ENCODE measurements around the gene DHX9. TPM values are rescaled to one million over a fixed set of nuclear protein-coding genes. Genes with fewer than 3 reads are reported as not detected.

The DHX9 gene
- total RNA-seq, 1 experiment from 2014 or later, result 218 TPM

DNA sequence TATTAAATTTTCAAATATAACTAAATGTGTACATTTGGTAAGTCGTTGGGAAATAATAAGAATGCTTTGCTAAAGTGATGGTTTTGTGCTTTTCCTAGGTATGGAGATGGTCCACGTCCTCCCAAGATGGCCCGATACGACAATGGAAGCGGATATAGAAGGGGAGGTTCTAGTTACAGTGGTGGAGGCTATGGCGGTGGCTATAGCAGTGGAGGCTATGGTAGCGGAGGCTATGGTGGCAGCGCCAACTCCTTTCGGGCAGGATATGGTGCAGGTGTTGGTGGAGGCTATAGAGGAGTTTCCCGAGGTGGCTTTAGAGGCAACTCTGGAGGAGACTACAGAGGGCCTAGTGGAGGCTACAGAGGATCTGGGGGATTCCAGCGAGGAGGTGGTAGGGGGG, 47.8 kb downstream of the DHX9 start:
- H3K36me3 Mint-ChIP-seq (ENCODE audit: insufficient read depth, unreplicated experiment), result peaks cover 100% of the 10 kb centered on the region
- no peaks in the 10 kb centered on the region for H3K9me3 Mint-ChIP-seq (ENCODE audit: unreplicated experiment)
- no peaks in the 10 kb centered on the region for H3K27me3 Mint-ChIP-seq (ENCODE audit: insufficient read depth, unreplicated experiment)
- Histone ChIP-seq H3K36me3 (ENCODE audit: control insufficient read depth, insufficient read depth, low read length) (peaks cover 3% of the 10 kb centered on the region), H3K4me1 (no peaks in the 10 kb centered on the region), H3K9me3 (no peaks in the 10 kb centered on the region), H3K4me3 (ENCODE audit: low read depth, low read length) (no peak overlapping the region), H3K27me3 (replicated peaks; ENCODE audit: control insufficient read depth, insufficient read depth, low read length) (no peaks in the 10 kb centered on the region)
- no peaks in the 10 kb centered on the region for H3K4me1 Mint-ChIP-seq (ENCODE audit: low read depth, unreplicated experiment)
- no peak overlapping the region for H3K4me3 Mint-ChIP-seq (ENCODE audit: unreplicated experiment)
- CTCF ChIA-PET, result no interaction called here
- POLR2A ChIA-PET, result no interaction called here
- no peak for DNase-seq
- TF ChIP-seq, protein P1, sequence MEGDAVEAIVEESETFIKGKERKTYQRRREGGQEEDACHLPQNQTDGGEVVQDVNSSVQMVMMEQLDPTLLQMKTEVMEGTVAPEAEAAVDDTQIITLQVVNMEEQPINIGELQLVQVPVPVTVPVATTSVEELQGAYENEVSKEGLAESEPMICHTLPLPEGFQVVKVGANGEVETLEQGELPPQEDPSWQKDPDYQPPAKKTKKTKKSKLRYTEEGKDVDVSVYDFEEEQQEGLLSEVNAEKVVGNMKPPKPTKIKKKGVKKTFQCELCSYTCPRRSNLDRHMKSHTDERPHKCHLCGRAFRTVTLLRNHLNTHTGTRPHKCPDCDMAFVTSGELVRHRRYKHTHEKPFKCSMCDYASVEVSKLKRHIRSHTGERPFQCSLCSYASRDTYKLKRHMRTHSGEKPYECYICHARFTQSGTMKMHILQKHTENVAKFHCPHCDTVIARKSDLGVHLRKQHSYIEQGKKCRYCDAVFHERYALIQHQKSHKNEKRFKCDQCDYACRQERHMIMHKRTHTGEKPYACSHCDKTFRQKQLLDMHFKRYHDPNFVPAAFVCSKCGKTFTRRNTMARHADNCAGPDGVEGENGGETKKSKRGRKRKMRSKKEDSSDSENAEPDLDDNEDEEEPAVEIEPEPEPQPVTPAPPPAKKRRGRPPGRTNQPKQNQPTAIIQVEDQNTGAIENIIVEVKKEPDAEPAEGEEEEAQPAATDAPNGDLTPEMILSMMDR (IDR thresholded peaks at IDR 0.05; ENCODE audit: insufficient read depth in 1 of 2, low read depth in 1 of 2, low read length in 1 of 2, severe bottlenecking in 1 of 2, unreplicated experiment in 1 of 2), result no peak
- no TSS peak for BruUV-seq (replicated peaks)
- H3K27ac Mint-ChIP-seq (ENCODE audit: unreplicated experiment), result no peak overlapping the region
- intact Hi-C loops (cut with micrococcal nuclease; ENCODE audit: unreplicated experiment), result no loop called here

DNA sequence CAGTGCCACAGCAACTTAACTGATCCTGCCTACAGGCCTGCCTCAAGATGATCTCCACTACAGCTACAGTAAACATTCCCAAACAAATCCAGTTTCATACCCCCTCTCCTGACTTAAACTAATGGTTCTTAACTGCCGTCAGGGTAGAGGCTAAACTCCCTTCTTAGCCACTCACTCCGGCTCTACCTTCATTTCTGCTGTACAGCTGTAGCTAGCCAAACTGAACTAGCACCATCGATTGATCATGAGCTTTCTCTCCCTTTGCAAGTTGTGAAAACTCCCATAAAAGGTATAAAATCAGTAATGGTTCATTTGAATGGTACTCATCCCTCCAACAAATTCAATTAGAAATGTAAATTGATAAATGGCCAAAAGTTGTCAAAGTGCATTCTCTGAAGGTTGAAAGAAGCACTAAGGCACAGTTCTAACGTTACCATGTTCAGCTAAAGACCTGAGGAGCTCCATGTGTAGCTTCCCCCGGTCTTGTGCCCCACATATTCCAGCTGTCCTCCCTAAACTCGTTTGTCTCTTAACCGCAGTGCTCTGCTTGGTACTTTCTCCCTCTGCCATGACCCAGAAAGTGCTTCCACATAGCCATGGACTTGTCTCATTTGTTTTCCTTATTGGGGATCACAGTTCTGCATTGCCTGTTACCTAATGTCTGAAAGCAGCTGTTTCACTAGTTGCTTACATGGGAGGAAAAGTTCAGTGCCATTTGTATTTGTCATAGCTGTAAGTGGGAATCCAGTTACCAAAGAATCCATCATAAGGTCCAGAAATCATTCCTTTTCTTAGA, 49.8 kb downstream of the DHX9 start:
- POLR2A ChIA-PET, result interaction anchor here (0.6 kb wide), 1 partner anchor 11 kb away, joined by 5 read pairs; no protein-coding TSS in a partner anchor

GRCh38 chr1:182889997-182890396, 50.9 kb downstream of the DHX9 start:
- Mint-ChIP-seq H3K27ac (ENCODE audit: unreplicated experiment) (no peak overlapping the region), H3K36me3 (ENCODE audit: insufficient read depth, unreplicated experiment) (peaks cover 77% of the 10 kb centered on the region)

More for the DNA sequence above, 49.8 kb downstream of the DHX9 start:
- intact Hi-C loops (cut with micrococcal nuclease; ENCODE audit: unreplicated experiment), result no loop called here
- no peak overlapping the region for H3K4me3 Mint-ChIP-seq (ENCODE audit: unreplicated experiment)
- peaks cover 3% of the 10 kb centered on the region for H3K9me3 Mint-ChIP-seq (ENCODE audit: unreplicated experiment)
- TF ChIP-seq, protein P1 (IDR thresholded peaks at IDR 0.05; ENCODE audit: insufficient read depth in 1 of 2, low read depth in 1 of 2, low read length in 1 of 2, severe bottlenecking in 1 of 2, unreplicated experiment in 1 of 2), result no peak
- H3K36me3 ChIP-seq (ENCODE audit: control insufficient read depth, insufficient read depth, low read length), result peaks cover 3% of the 10 kb centered on the region
- no peak for DNase-seq
- no peaks in the 10 kb centered on the region for H3K4me1 Mint-ChIP-seq (ENCODE audit: low read depth, unreplicated experiment)
- H3K4me3 ChIP-seq (ENCODE audit: low read depth, low read length), result no peak overlapping the region
- no peak overlapping the region for H3K27ac Mint-ChIP-seq (ENCODE audit: unreplicated experiment)
- BruUV-seq (replicated peaks), result no TSS peak
- CTCF ChIA-PET, result interaction anchor here (1.2 kb wide), 1 partner anchor 346 kb away, joined by 3 read pairs; no protein-coding TSS in a partner anchor
- H3K27me3 ChIP-seq (replicated peaks; ENCODE audit: control insufficient read depth, insufficient read depth, low read length), result no peaks in the 10 kb centered on the region
- no peaks in the 10 kb centered on the region for H3K27me3 Mint-ChIP-seq (ENCODE audit: insufficient read depth, unreplicated experiment)
- peaks cover 88% of the 10 kb centered on the region for H3K36me3 Mint-ChIP-seq (ENCODE audit: insufficient read depth, unreplicated experiment)
- no peaks in the 10 kb centered on the region for H3K9me3 ChIP-seq
- H3K4me1 ChIP-seq, result no peaks in the 10 kb centered on the region

More at GRCh38 chr1:182889997-182890396, 50.9 kb downstream of the DHX9 start:
- no peak for DNase-seq
- ChIA-PET POLR2A (no interaction called here), CTCF (no interaction called here)
- H3K9me3 Mint-ChIP-seq (ENCODE audit: unreplicated experiment), result peaks cover 13% of the 10 kb centered on the region
- Histone ChIP-seq H3K36me3 (ENCODE audit: control insufficient read depth, insufficient read depth, low read length) (peaks cover 2% of the 10 kb centered on the region; the same call in 1 of the 2 replicates), H3K27me3 (replicated peaks; ENCODE audit: control insufficient read depth, insufficient read depth, low read length) (no peaks in the 10 kb centered on the region), H3K4me3 (ENCODE audit: low read depth, low read length) (no peak overlapping the region), H3K4me1 (no peaks in the 10 kb centered on the region), H3K9me3 (no peaks in the 10 kb centered on the region)
- no peaks in the 10 kb centered on the region for H3K4me1 Mint-ChIP-seq (ENCODE audit: low read depth, unreplicated experiment)
- no peaks in the 10 kb centered on the region for H3K27me3 Mint-ChIP-seq (ENCODE audit: insufficient read depth, unreplicated experiment)
- BruUV-seq (replicated peaks), result no TSS peak
- H3K4me3 Mint-ChIP-seq (ENCODE audit: unreplicated experiment), result no peak overlapping the region
- intact Hi-C loops (cut with micrococcal nuclease; ENCODE audit: unreplicated experiment), result no loop called here
- TF ChIP-seq, protein P1 (IDR thresholded peaks at IDR 0.05; ENCODE audit: insufficient read depth in 1 of 2, low read depth in 1 of 2, low read length in 1 of 2, severe bottlenecking in 1 of 2, unreplicated experiment in 1 of 2), result no peak
